Measurements from ENCODE around the gene FKBP10.

The FKBP10 gene

GRCh38 chr17:41784207-41784744, 28.5 kb upstream of the FKBP10 start:
- DNase-seq: no peak

- no peak for DNase-seq
Measured at GRCh38 chr17:41785091-41785858, 27.5 kb upstream of the FKBP10 start.

GRCh38 chr17:41785859-41786226, 27.0 kb upstream of the FKBP10 start:
- no peak for DNase-seq

GRCh38 chr17:41786227-41787020, 26.4 kb upstream of the FKBP10 start, which contains the start of gene JUP:
Gene JUP, minus strand, starts transcription at chr17:41786711. Its CDS starts 14,857 bp downstream, at chr17:41771854.
- peak; percentile 89 for DNase-seq

DNA sequence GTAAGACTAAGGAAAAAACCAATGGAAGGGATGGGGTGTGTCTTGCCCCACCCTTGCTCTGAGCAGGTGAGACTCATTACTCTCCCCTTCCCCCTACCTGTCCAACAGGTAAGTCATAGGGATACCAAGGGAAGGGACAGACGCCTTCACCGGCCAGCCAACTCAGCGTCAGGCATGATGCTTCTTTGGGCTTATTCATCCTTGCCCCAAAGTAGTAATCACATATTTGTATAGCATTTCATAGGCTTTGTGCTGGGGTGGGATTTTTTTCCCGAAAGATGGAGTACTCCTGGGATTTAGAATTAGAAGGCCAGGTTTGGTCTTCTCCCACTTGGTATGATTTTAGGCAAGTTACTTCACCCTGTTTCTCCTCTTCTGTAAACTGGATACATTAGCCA, 25.8 kb upstream of the FKBP10 start:
- DNase-seq: no peak

- DNase-seq: peak; percentile 12
Measured at GRCh38 chr17:41792845-41793783, 19.7 kb upstream of the FKBP10 start.

DNA sequence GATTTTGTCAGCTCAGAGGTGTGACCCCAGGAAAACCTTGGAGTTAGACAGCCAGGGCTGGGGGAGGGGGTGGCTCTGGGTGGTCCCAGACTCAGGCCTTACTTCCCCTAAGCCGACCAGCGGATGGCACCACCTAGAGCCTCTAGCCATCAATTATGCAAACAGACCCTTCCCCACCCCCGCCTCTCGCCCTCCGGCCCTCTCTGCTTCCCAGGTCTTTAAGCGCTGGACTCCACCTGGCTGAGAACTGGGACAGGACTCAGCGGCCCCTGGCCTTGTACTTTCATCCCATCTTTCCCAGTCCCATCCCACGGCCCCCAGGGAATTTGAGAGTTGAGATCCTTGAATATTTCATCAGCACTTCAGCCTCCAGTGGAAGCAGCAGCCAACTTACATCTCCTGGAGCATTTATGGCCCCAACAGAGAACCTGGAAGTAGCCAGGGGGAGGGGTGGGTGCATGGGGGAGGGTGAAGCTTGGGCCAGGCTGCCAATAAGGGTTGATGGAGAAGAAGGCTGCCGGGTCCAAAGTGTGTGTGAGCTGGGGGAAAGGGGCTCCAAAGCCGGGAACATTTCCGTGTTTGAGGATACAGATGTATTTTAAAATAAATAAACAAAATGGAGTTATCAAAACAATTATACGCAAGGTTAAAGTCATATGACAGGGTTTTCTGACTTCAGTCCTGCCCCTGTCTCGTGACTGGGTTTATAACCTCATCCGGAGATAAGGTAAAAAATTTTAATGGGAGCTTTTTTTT, 18.8 kb upstream of the FKBP10 start:
- no peak for DNase-seq

DNA sequence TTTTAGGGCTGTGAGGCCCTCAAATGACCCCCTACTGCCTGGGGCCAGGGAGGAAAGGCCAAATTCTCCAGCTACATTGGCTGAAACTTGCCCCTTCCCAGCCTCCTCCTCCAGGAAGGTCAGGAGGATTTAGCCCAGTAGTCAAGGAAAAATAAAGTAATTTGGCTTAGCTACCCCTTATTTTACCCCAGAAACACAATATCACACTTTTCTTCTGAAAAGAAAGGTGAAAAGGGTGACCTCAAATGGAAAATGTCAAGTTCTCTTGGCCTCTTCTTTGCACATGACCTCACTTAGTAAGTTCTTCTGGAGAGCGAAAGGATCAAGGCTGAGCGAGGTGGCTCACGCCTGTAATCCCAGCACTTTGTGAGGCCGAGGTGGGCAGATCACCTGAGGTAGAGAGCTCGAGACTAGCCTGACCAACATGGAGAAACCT, 18.2 kb upstream of the FKBP10 start:
- no peak for DNase-seq

DNA sequence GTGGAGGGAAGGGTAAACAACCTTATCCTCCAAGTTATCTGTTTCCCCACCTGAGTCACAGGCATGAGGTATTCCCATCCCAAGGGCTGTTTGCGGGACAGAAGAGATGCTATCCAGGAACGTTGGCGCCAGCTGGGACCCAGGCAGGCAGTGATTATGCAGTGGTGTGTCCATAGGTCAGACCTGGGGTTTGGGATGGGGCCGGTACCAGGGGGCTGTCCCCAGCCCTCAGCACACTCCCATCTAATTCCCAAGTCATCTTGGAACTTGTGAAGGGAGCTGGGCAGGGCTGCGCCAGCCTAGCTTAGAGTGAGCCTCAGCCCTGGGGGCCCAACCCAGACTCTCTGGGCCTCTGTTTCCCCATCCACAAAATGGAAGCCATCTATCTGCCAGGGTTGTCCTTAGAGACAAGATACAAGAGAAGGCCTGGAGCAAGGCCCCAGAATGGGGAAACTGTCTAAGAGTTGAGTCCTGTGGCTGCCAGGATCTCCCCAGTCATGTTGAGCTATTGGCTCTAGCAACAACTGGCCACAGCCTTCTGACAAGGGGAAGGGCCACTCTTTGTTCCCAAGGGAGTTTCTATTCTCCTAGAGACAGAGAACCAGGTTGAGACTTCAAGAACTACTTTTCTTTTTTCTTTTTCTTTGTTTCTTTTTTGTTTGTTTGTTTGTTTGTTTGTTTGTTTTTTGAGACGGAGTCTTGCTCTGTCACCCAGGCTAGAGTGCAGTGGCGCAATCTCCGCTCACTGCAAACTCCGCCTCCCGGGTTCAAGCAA, 16.5 kb upstream of the FKBP10 start:
- no peak for DNase-seq

- no peak for DNase-seq
Measured at GRCh38 chr17:41797377-41797776, 15.4 kb upstream of the FKBP10 start.

- DNase-seq: no peak
Measured at GRCh38 chr17:41799366-41799765, 13.4 kb upstream of the FKBP10 start.

- peak; percentile 20 for DNase-seq
Measured at GRCh38 chr17:41800601-41801373, 12.0 kb upstream of the FKBP10 start.

DNA sequence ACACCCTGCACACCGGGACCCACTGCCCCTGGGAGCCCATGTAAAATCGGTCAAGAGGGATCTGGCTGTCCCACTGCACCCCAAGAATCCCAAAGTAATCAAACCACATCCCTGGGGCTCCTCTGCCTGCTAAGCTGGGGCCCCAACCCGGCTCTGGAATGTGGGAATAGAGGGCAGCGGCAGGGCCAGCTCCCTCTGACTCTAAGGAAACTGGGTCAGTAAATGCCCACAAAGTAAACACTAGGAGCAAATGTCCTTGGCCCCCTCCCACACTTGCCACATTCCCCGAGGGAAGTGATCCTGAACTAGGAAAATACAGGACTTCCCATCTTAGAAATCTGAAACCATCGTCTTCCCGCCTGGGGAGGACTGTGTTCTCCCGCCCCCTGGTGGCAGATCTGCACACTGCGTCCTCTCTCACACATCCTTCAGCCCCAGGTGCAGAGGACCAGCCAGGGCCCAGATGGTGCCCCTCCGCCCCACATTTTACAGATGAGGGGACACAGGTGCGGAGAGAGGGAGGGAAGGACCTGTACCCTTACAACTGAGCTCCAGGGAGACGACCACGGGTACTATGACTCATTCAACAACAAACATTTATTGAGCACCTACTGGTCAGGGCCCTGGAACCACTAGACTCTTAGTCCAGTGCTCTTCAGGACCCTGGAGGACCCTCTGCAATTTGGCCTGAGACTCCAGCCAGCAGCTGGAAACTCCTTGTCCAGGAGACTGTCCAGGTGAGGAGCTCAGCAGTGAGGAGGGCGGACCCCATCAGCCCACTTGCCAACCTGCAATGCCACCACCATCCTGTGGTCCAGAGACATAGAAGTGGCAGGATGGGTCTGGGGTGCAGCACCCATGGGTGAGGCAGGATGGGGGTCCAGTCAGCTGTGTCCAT, 11.2 kb upstream of the FKBP10 start:
- peak; percentile 42 for DNase-seq

- DNase-seq: no peak
Measured at GRCh38 chr17:41803049-41804020, 9.5 kb upstream of the FKBP10 start.

DNA sequence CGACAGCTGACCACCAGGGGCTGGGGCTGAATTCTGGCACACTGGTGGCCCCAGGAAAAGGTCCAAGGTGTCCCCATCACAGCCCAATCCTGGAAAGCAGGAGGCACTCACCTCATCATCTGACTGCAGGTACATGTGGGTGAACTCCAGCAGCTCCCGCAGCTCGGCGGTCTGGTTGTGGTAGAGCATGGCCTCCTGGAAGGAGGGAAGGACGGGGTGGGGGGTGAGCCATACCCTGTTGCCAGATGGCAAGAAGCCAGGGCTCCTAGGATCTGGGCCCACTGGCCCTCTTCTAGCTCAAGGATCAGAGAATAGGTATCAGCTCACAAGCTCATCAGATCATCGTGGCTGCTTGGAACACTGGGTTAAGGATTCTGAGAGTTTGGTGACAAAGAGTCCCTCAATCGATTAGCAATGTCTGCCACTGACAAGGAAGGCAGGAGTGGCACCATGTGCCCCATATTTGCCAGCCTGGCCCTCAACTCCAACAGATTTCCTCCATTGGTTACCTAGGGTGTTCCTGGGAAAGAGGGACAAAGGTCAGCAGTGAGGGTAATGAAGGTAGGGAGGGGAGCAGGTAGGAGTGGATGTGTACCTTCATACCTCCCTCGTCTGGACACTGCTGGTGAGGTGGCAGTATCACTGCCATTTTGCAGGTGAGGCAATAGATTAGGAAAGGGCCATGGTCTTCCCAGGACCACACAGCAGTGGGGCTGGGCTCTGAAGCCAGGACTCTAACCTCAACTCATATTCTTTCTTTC, 5.9 kb upstream of the FKBP10 start:
- no peak for DNase-seq

- DNase-seq: no peak
Measured at GRCh38 chr17:41810659-41811548, 1.9 kb upstream of the FKBP10 start.
